SU-DHL-6 (cell line): Measurements from ENCODE around the gene TBL1X.

ENCODE experiments used
- H2AFZ ChIP-seq: fragments of 200-600 bp; sonication (generic); 2 replicates; pipeline ENCODE4 v1.6.1; 2014; ENCODE audit warnings: low read depth, mild to moderate bottlenecking, moderate library complexity, mixed read lengths, antibody characterized with exemption, low read length; ENCODE audit not compliant: severe bottlenecking
- H3F3A ChIP-seq: fragments of 200-600 bp; shearing (Covaris generic); 2 replicates; pipeline ENCODE4 v1.6.0; 2016; ENCODE audit warnings: antibody characterized with exemption, mild to moderate bottlenecking; ENCODE audit not compliant: insufficient read depth
- H3K27ac ChIP-seq: fragments of 200-600 bp; sonication (generic); 2 replicates; pipeline ENCODE4 v1.5.1; 2016; ENCODE audit warnings: low read depth, mild to moderate bottlenecking, low read length, moderate library complexity, mixed read lengths
- H3K27me3 ChIP-seq: fragments of 200-600 bp; sonication (generic), shearing (Covaris generic); 2 replicates; pipeline ENCODE4 v1.6.0; 2014; ENCODE audit warnings: mild to moderate bottlenecking, low read length
- H3K36me3 ChIP-seq: fragments of 200-600 bp; sonication (generic); 2 replicates; pipeline ENCODE4 v1.6.1; 2014; ENCODE audit warnings: mild to moderate bottlenecking, low read length, mixed read lengths
- H3K4me2 ChIP-seq: fragments of 300-600, 200-600 bp; shearing (Covaris generic), sonication (generic); 2 replicates; pipeline ENCODE4 v1.6.0; 2014; ENCODE audit warnings: low read length, low read depth, mild to moderate bottlenecking; ENCODE audit not compliant: poor library complexity, severe bottlenecking
- H3K4me3 ChIP-seq: fragments of 200-600 bp; sonication (generic); 2 replicates; pipeline ENCODE4 v1.5.1; 2014; ENCODE audit warnings: antibody characterized with exemption, low read length, mild to moderate bottlenecking, mixed read lengths; ENCODE audit not compliant: insufficient read depth, poor library complexity, severe bottlenecking
- H3K79me2 ChIP-seq: fragments of 200-600 bp; sonication (generic); 2 replicates; pipeline ENCODE4 v1.6.1; 2014; ENCODE audit warnings: mild to moderate bottlenecking, low read length, moderate library complexity; ENCODE audit not compliant: insufficient read depth
- H3K9ac ChIP-seq: fragments of 200-600 bp; sonication (generic); 2 replicates; pipeline ENCODE4 v1.7.0; 2014; ENCODE audit warnings: mild to moderate bottlenecking, low read length
- H3K9me2 ChIP-seq: fragments of 200-600 bp; sonication (generic); replicated peaks from 2 replicates; pipeline ENCODE4 v1.6.1; 2014; ENCODE audit warnings: low read length; ENCODE audit not compliant: insufficient read depth
- H3K9me3 ChIP-seq: fragments of 200-600 bp; sonication (generic); 2 replicates; pipeline ENCODE4 v1.6.1; 2014; ENCODE audit warnings: low read length, mixed read lengths; ENCODE audit not compliant: insufficient read depth
- H4K20me1 ChIP-seq: fragments of 200-600 bp; sonication (generic); 2 replicates; pipeline ENCODE4 v1.6.1; 2014; ENCODE audit warnings: low read depth, mild to moderate bottlenecking, antibody characterized with exemption, low read length, moderate library complexity, mixed read lengths
- CTCF ChIP-seq: fragments of 200-600 bp; sonication (generic); IDR thresholded peaks from one replicate; pipeline ENCODE4 v1.5.1; 2017; ENCODE audit warnings: antibody characterized with exemption, mild to moderate bottlenecking, low read length, moderate library complexity; ENCODE audit not compliant: insufficient read depth, poor library complexity, severe bottlenecking
- EZH2phosphoT487 ChIP-seq: fragments of 200-600 bp; sonication (generic), shearing (Covaris generic); conservative IDR thresholded peaks from 2 replicates; pipeline ENCODE4 v1.6.1; 2018; ENCODE audit warnings: mild to moderate bottlenecking, antibody characterized with exemption, low read length, moderate library complexity, mixed read lengths

TBL1X gene

GRCh38 chrX:9436812-9437211 is 28.0 kb upstream of the TBL1X start:
- Histone ChIP-seq H3K4me2 (no peak overlapping the region), H3K79me2 (no peaks in the 10 kb centered on the region), H4K20me1 (no peaks in the 10 kb centered on the region), H2AFZ (no peak overlapping the region), H3K27me3 (no peaks in the 10 kb centered on the region), H3K4me3 (no peak overlapping the region), H3K9me3 (no peaks in the 10 kb centered on the region), H3F3A (no peaks in the 10 kb centered on the region), H3K9me2 (no peaks in the 10 kb centered on the region), H3K27ac (no peak overlapping the region), H3K9ac (no peak overlapping the region), H3K36me3 (no peaks in the 10 kb centered on the region)
- TF ChIP-seq CTCF (no peak), EZH2phosphoT487 (no peak)

- Histone ChIP-seq H3K27me3 (no peaks in the 10 kb centered on the region), H3K36me3 (no peaks in the 10 kb centered on the region), H3K79me2 (no peaks in the 10 kb centered on the region), H3K4me2 (no peak overlapping the region), H3K9me3 (no peaks in the 10 kb centered on the region), H4K20me1 (no peaks in the 10 kb centered on the region), H3K27ac (no peak overlapping the region), H3F3A (no peaks in the 10 kb centered on the region), H3K9me2 (no peaks in the 10 kb centered on the region), H3K4me3 (no peak overlapping the region), H3K9ac (no peak overlapping the region), H2AFZ (no peak overlapping the region)
- TF ChIP-seq CTCF: no peak
- no peak for TF ChIP-seq EZH2phosphoT487
Measured at GRCh38 chrX:9438933-9439494, 25.8 kb upstream of the TBL1X start.

- H3K4me2 ChIP-seq: no peak overlapping the region
- no peak for TF ChIP-seq CTCF
- TF ChIP-seq EZH2phosphoT487: no peak
Measured at GRCh38 chrX:9440116-9440844, 24.6 kb upstream of the TBL1X start.

More at GRCh38 chrX:9440116-9440844, 24.6 kb upstream of the TBL1X start:
- no peak overlapping the region for H2AFZ ChIP-seq
- no peaks in the 10 kb centered on the region for H3K36me3 ChIP-seq
- no peak overlapping the region for H3K9ac ChIP-seq
- H3K9me2 ChIP-seq: no peaks in the 10 kb centered on the region
- H3K27me3 ChIP-seq: no peaks in the 10 kb centered on the region
- H4K20me1 ChIP-seq: no peaks in the 10 kb centered on the region
- no peak overlapping the region for H3K27ac ChIP-seq
- H3K79me2 ChIP-seq: no peaks in the 10 kb centered on the region
- H3F3A ChIP-seq: no peaks in the 10 kb centered on the region
- no peak overlapping the region for H3K4me3 ChIP-seq
- no peaks in the 10 kb centered on the region for H3K9me3 ChIP-seq
